ENCODE measurements around the gene CSMD2.

CSMD2 gene

DNA sequence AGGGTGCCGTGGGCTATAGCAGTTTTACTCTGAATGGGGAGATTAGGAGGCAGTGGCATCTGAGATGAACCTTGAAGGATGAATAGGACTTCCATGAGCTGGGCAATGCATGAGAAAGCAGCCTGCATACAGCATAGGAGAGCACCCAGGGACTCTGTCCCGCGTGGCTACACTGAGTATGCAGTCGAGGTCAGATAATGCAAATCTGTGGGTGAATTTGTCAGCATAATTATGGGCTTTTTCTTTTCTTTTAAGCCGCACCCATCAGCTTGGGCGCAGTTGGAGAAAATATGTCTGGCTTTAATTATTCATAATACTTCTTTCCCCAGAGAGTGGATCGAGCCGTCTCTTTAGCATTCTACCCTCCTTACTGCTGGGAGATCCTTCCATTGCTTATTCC is 504.1 kb downstream of the CSMD2 start:
- Histone ChIP-seq H3K4me1 (ENCODE audit: low read length) (no peaks in the 10 kb centered on the region), H3K27ac (ENCODE audit: low read length) (no peak overlapping the region), H3K4me3 (ENCODE audit: low read length) (no peak overlapping the region), H3K36me3 (replicated peaks; ENCODE audit: low read depth, low read length) (no peaks in the 10 kb centered on the region), H3K9me3 (ENCODE audit: insufficient read depth, low read length) (no peaks in the 10 kb centered on the region), H3K27me3 (ENCODE audit: low read depth, low read length) (peaks cover 6% of the 10 kb centered on the region; the same call in 1 of the 2 replicates), H3K79me2 (ENCODE audit: low read length) (no peaks in the 10 kb centered on the region), H3K9ac (ENCODE audit: low read length) (no peak overlapping the region), H3K4me2 (ENCODE audit: low read length) (no peak overlapping the region), H4K20me1 (ENCODE audit: insufficient read depth, low read length) (no peaks in the 10 kb centered on the region), H2AFZ (ENCODE audit: low read depth, low read length) (no peak overlapping the region)
- TF ChIP-seq, protein P1, sequence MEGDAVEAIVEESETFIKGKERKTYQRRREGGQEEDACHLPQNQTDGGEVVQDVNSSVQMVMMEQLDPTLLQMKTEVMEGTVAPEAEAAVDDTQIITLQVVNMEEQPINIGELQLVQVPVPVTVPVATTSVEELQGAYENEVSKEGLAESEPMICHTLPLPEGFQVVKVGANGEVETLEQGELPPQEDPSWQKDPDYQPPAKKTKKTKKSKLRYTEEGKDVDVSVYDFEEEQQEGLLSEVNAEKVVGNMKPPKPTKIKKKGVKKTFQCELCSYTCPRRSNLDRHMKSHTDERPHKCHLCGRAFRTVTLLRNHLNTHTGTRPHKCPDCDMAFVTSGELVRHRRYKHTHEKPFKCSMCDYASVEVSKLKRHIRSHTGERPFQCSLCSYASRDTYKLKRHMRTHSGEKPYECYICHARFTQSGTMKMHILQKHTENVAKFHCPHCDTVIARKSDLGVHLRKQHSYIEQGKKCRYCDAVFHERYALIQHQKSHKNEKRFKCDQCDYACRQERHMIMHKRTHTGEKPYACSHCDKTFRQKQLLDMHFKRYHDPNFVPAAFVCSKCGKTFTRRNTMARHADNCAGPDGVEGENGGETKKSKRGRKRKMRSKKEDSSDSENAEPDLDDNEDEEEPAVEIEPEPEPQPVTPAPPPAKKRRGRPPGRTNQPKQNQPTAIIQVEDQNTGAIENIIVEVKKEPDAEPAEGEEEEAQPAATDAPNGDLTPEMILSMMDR (IDR thresholded peaks at IDR 0.05; ENCODE audit: low read depth, low read length), result no peak
- TF ChIP-seq EZH2phosphoT487 (IDR thresholded peaks at IDR 0.05; ENCODE audit: low read depth), result no peak

DNA sequence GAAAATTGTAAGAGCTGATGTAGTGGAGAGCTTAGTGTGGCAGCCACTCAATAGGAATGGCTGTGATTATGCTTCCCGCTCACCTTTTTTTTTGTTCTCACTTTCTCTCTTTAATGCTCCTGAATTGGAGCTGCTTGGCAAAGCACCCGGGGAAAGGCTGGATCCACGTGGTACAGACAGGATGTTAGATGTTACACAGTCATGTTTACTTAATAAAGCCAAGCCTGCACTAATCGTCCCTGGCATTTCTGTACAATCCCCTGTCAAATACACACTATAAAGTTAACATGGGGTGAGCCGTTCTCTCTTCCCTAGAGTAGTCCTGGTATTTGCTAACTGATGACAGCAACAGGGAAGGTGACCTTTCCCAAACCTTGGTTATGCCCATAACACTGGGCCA is 504.8 kb downstream of the CSMD2 start:
- H3K4me1 ChIP-seq (ENCODE audit: low read length), result no peaks in the 10 kb centered on the region
- H3K4me3 ChIP-seq (ENCODE audit: low read length), result no peak overlapping the region
- H3K4me2 ChIP-seq (ENCODE audit: low read length), result no peak overlapping the region
- TF ChIP-seq, protein P1 (IDR thresholded peaks at IDR 0.05; ENCODE audit: low read depth, low read length), result no peak
- H3K36me3 ChIP-seq (replicated peaks; ENCODE audit: low read depth, low read length), result no peaks in the 10 kb centered on the region
- no peaks in the 10 kb centered on the region for H3K9me3 ChIP-seq (ENCODE audit: insufficient read depth, low read length)
- H3K27me3 ChIP-seq (ENCODE audit: low read depth, low read length), result peaks cover 5% of the 10 kb centered on the region; the same call in 1 of the 2 replicates
- no peaks in the 10 kb centered on the region for H4K20me1 ChIP-seq (ENCODE audit: insufficient read depth, low read length)
- no peak overlapping the region for H3K27ac ChIP-seq (ENCODE audit: low read length)
- no peak overlapping the region for H3K9ac ChIP-seq (ENCODE audit: low read length)
- H3K79me2 ChIP-seq (ENCODE audit: low read length), result no peaks in the 10 kb centered on the region
- H2AFZ ChIP-seq (ENCODE audit: low read depth, low read length), result no peak overlapping the region

DNA sequence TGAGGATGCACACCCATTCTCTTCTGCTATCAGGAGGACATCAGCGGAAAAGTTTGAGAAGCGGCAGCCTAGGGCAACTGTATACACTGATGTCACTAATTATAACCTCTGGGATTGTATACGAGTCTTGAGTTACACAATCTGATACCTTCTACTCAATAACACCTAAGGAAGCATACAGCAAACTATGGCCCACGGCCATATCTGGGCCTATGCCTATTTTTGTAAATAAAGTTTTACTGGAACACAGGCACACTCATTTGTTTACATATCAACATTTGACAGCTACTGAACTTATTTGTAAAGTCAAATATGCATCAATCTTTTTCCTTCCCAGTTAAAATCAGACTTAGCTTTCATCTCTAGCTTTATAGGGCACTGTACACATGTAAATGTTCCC is 505.4 kb downstream of the CSMD2 start:
- Histone ChIP-seq H3K9ac (ENCODE audit: low read length) (no peak overlapping the region), H3K36me3 (replicated peaks; ENCODE audit: low read depth, low read length) (no peaks in the 10 kb centered on the region), H3K4me3 (ENCODE audit: low read length) (no peak overlapping the region), H3K27ac (ENCODE audit: low read length) (no peak overlapping the region), H3K9me3 (ENCODE audit: insufficient read depth, low read length) (no peaks in the 10 kb centered on the region), H3K4me2 (ENCODE audit: low read length) (no peak overlapping the region), H2AFZ (ENCODE audit: low read depth, low read length) (no peak overlapping the region), H3K27me3 (ENCODE audit: low read depth, low read length) (peaks cover 5% of the 10 kb centered on the region; the same call in 1 of the 2 replicates), H3K4me1 (ENCODE audit: low read length) (no peaks in the 10 kb centered on the region), H4K20me1 (ENCODE audit: insufficient read depth, low read length) (no peaks in the 10 kb centered on the region), H3K79me2 (ENCODE audit: low read length) (no peaks in the 10 kb centered on the region)
- TF ChIP-seq, protein P1 (IDR thresholded peaks at IDR 0.05; ENCODE audit: low read depth, low read length), result no peak
- TF ChIP-seq EZH2phosphoT487 (IDR thresholded peaks at IDR 0.05; ENCODE audit: low read depth), result no peak

DNA sequence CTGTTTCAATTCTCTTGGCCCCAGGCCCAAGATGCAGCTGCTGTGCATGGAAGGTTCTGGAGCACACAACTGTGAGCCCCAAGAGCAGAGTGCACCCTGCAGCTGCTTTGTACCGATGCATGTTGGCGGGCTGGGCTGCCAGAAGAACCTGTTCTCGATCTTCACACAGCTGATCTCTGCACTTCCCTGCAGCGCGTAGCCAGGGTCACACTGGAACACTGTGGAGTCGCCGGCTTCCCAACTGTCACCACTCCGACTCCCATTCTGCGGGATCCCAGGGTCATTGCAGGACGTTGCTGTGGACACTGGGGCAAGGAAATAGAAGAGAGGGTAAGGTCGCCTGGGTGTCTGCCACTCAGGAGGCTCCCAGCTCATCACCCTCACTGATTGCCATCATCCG is 507.2 kb downstream of the CSMD2 start:
- Histone ChIP-seq H3K9ac (ENCODE audit: low read length) (no peak overlapping the region), H3K79me2 (ENCODE audit: low read length) (no peaks in the 10 kb centered on the region), H3K4me3 (ENCODE audit: low read length) (no peak overlapping the region), H3K4me1 (ENCODE audit: low read length) (no peaks in the 10 kb centered on the region), H4K20me1 (ENCODE audit: insufficient read depth, low read length) (no peaks in the 10 kb centered on the region), H3K27me3 (ENCODE audit: low read depth, low read length) (peaks cover 5% of the 10 kb centered on the region; the same call in 1 of the 2 replicates), H3K9me3 (ENCODE audit: insufficient read depth, low read length) (no peaks in the 10 kb centered on the region), H2AFZ (ENCODE audit: low read depth, low read length) (no peak overlapping the region), H3K4me2 (ENCODE audit: low read length) (no peak overlapping the region), H3K36me3 (replicated peaks; ENCODE audit: low read depth, low read length) (no peaks in the 10 kb centered on the region), H3K27ac (ENCODE audit: low read length) (no peak overlapping the region)
- TF ChIP-seq EZH2phosphoT487 (IDR thresholded peaks at IDR 0.05; ENCODE audit: low read depth), result no peak
- TF ChIP-seq, protein P1 (IDR thresholded peaks at IDR 0.05; ENCODE audit: low read depth, low read length), result no peak
